HG02642 (cell line): ENCODE data around the gene GLI2.

Experiments used
- ATAC-seq: cut with Tn5 transposase; IDR thresholded peaks from one replicate; pipeline ENCODE4 v1.9.1; 2021; ENCODE audit warnings: mild to moderate bottlenecking; ENCODE audit not compliant: unreplicated experiment, poor library complexity

GLI2 gene

GRCh38 chr2:120767486-120768005, 31.9 kb downstream of the GLI2 start:
- ATAC-seq: no peak

GRCh38 chr2:120768112-120769048, 32.7 kb downstream of the GLI2 start:
- no peak for ATAC-seq

- ATAC-seq: no peak
These were observed 33.6 kb downstream of the GLI2 start for GRCh38 chr2:120769076-120769786.

GRCh38 chr2:120769787-120770120, 34.1 kb downstream of the GLI2 start:
- ATAC-seq: no peak

GRCh38 chr2:120770176-120770575, 34.5 kb downstream of the GLI2 start:
- no peak for ATAC-seq

GRCh38 chr2:120770641-120771040, 35.0 kb downstream of the GLI2 start:
- no peak for ATAC-seq

- ATAC-seq: no peak
These were observed 35.6 kb downstream of the GLI2 start for GRCh38 chr2:120771111-120771780.

GRCh38 chr2:120771781-120772208, 36.1 kb downstream of the GLI2 start:
- ATAC-seq: no peak

GRCh38 chr2:120772261-120772660, 36.6 kb downstream of the GLI2 start:
- ATAC-seq: no peak

- no peak for ATAC-seq
These were observed 37.6 kb downstream of the GLI2 start for GRCh38 chr2:120773186-120773800.

GRCh38 chr2:120774557-120775160, 39.0 kb downstream of the GLI2 start:
- ATAC-seq: no peak

- ATAC-seq: no peak
These were observed 39.5 kb downstream of the GLI2 start for GRCh38 chr2:120775194-120775593.

GRCh38 chr2:120775801-120776589, 40.3 kb downstream of the GLI2 start:
- no peak for ATAC-seq

GRCh38 chr2:120776649-120777048, 41.0 kb downstream of the GLI2 start:
- no peak for ATAC-seq

- ATAC-seq: no peak
These were observed 41.6 kb downstream of the GLI2 start for GRCh38 chr2:120777170-120777751.

- no peak for ATAC-seq
These were observed 42.1 kb downstream of the GLI2 start for GRCh38 chr2:120777787-120778186.

- ATAC-seq: no peak
These were observed 42.6 kb downstream of the GLI2 start for GRCh38 chr2:120778244-120778643.

- ATAC-seq: no peak
These were observed 44.2 kb downstream of the GLI2 start for GRCh38 chr2:120779781-120780283.

- ATAC-seq: no peak
These were observed 44.7 kb downstream of the GLI2 start for GRCh38 chr2:120780402-120780801.
